B cell (primary cell): ENCODE measurements around the gene CAMK4.

Experiments
- CTCF ChIP-seq: fragments of 200-600 bp; IDR thresholded peaks from one replicate; pipeline ENCODE4 v1.8.0; 2022; ENCODE audit warnings: antibody characterized with exemption, mild to moderate bottlenecking
- EZH2 ChIP-seq: IDR thresholded peaks from 2 replicates; pipeline ENCODE4 v1.6.1; 2012; ENCODE audit warnings: borderline replicate concordance, low read depth, mild to moderate bottlenecking, moderate library complexity, low read length; ENCODE audit not compliant: insufficient read depth, poor library complexity, severe bottlenecking

GRCh38 chr5:111528056-111528455 is 303.9 kb downstream of the CAMK4 start:
- TF ChIP-seq CTCF, result no peak
- TF ChIP-seq EZH2, result no peak
